Heart right ventricle (tissue), 12 donors: Measurements from ENCODE around the gene ESYT2. TPM values are rescaled to one million over a fixed set of nuclear protein-coding genes. Genes with fewer than 3 reads are reported as not detected.

Experiments used
- polyA plus RNA-seq, 2 donors: library from polyadenylated mRNA; stranded (reverse); fragments of 200-250 nt; gene quantifications; one replicate each; pipeline ENCODE4 v1.2.3, GENCODE V29; 2013
- total RNA-seq, 10 donors: library from RNA; stranded (reverse); fragmentation: NEBNext Ultra II Directional in 3 of 10; extraction: Animal tissue kit (Norgen Biotek cat#: 25700) in 3 of 10; gene quantifications; one replicate each; pipeline versions ENCODE4 v1.2.1 to v1.2.4, GENCODE V29; 2021 to 2023
- donor health status: ischemic (EF 13 %, LVEDD 7.1; RV severe dilation, severe dysfunction).
- donor health status: healthy with polysubstance abuse.
- donor health status: DM: no; HTN: yes; CAD: no.
- donor health status: DM: no; HTN: no; CAD: no.
- donor health status: ischemic (EF 25% LVEDD 6.9; RV normal size, moderate dysfunction).
- donor health status: ischemic (EF 25% LVEDD 5.7; RV mildly dilated, moderate dysfunction).
- donor health status: healthy.
- donor health status: nonischemic (EF 11% LVEDD 7.7; RV severe dilation, severe dysfunction).
- donor health status: DM: yes; HTN: yes; CAD: no.
- donor health status: PGD.
- donor health status: ischemic (EF 29% LVEDD 5.4; RV normal size, mild dysfunction).
- donor health status: nonischemic (EF 23%, LVEDD 6.1; RV moderate dilation, normal function).

ESYT2 gene
- total and polyA plus RNA-seq, 12 donors: 18.9 to 79.2 (median 48.7) TPM

Other genes starting within 250 kb of the ESYT2 start
- gene PTPRN2, start 241.7 kb downstream of the ESYT2 start, total RNA-seq: 1 to 10 TPM in 7 of 10 donors, under 1 TPM in 3; 0.82 to 1.8 (median 1.3) TPM
- gene PTPRN2, start 241.7 kb downstream of the ESYT2 start, polyA plus RNA-seq: 1 to 10 TPM; 1.1 to 1.5 TPM
- gene NCAPG2, start 124.7 kb downstream of the ESYT2 start, total RNA-seq: 1 to 10 TPM; 3.5 to 8.0 (median 4.6) TPM
- gene NCAPG2, start 124.7 kb downstream of the ESYT2 start, polyA plus RNA-seq: 1 to 10 TPM; 1.3 to 1.8 TPM
- gene DYNC2I1, start 27.0 kb upstream of the ESYT2 start, total RNA-seq: 10 to 100 TPM; 15.8 to 32.4 (median 21.1) TPM
- 10 to 100 TPM; 13.6 to 43.1 TPM for gene DYNC2I1, start 27.0 kb upstream of the ESYT2 start, polyA plus RNA-seq